BLaER1 treated with 17β-estradiol and CSF1 and Interleukin-3, amounts not matched to agents 10 nM and 100 nM (cell line): ENCODE results near the gene HEATR9.

ENCODE experiments used
- H3K27ac ChIP-seq, 11 experiments: shearing (Covaris generic); formaldehyde crosslinking; 2 replicates each; pipeline ENCODE4 v1.8.1; 2022
- H3K27me3 ChIP-seq, 11 experiments: shearing (Covaris generic); formaldehyde crosslinking; 2 replicates each; pipeline ENCODE4 v1.8.1; 2022
- H3K36me3 ChIP-seq, 11 experiments: shearing (Covaris generic); formaldehyde crosslinking; 2 replicates each; pipeline ENCODE4 v1.8.1; 2022
- H3K4me1 ChIP-seq, 10 experiments: shearing (Covaris generic); formaldehyde crosslinking; 2 replicates each; pipeline ENCODE4 v1.8.1; 2022
- H3K4me2 ChIP-seq, 11 experiments: shearing (Covaris generic); formaldehyde crosslinking; 2 replicates each; pipeline ENCODE4 v1.8.1; 2022
- H3K4me3 ChIP-seq, 10 experiments: shearing (Covaris generic); formaldehyde crosslinking; 2 replicates each; pipeline ENCODE4 v1.8.1; 2022
- H3K9ac ChIP-seq, 11 experiments: shearing (Covaris generic); formaldehyde crosslinking; 2 replicates each; pipeline ENCODE4 v1.8.1; 2022
- H3K9me3 ChIP-seq, 11 experiments: shearing (Covaris generic); formaldehyde crosslinking; replicated peaks in 1 of 11; 2 replicates each; pipeline ENCODE4 v1.8.1; 2022
- H4K20me1 ChIP-seq, 11 experiments: shearing (Covaris generic); formaldehyde crosslinking; 2 replicates each; pipeline ENCODE4 v1.8.1; 2022
- Cebpa-rat ChIP-seq, 11 experiments: shearing (Covaris generic); IDR thresholded peaks; 2 replicates each; pipeline ENCODE4 v1.8.1; 2022

HEATR9 gene

GRCh38 chr17:35868737-35869136 is at the start of gene HEATR9:
HEATR9 (minus strand) TSS chr17:35868891; CDS start chr17:35868742, 149 bp downstream.
- peak within 1 kb of the TSS in 3 of 11 experiments; percentile 60 to 81 (median 70); a peak in 6 of 22 replicates for H3K4me2 ChIP-seq
- peaks cover 0 to 8% (median 0%) of the 10 kb centered on the region in 11 experiments; a peak in 5 of 22 replicates for H3K9me3 ChIP-seq
- H3K27me3 ChIP-seq, result no peaks in the 10 kb centered on the region
- H4K20me1 ChIP-seq, result no peaks in the 10 kb centered on the region
- peak within 1 kb of the TSS in 2 of 11 experiments; percentile 2 to 20; a peak in 1 of 22 replicates for H3K27ac ChIP-seq
- H3K9ac ChIP-seq, result no peak within 1 kb of the TSS
- no peak within 1 kb of the TSS for H3K4me3 ChIP-seq
- H3K4me1 ChIP-seq, result peaks cover 27 to 58% (median 43%) of the 10 kb centered on the region in 10 experiments
- H3K36me3 ChIP-seq, result peaks cover 0 to 17% (median 8%) of the 10 kb centered on the region in 11 experiments; a peak in 11 of 22 replicates
- no peak for TF ChIP-seq Cebpa-rat (IDR thresholded peaks at IDR 0.05)

GRCh38 chr17:35917519-35918213 is 49.0 kb upstream of the HEATR9 start:
- Histone ChIP-seq H3K4me2 (no peak overlapping the region), H4K20me1 (no peaks in the 10 kb centered on the region), H3K9me3 (peaks cover 0 to 17% (median 3%) of the 10 kb centered on the region in 11 experiments; a peak in 7 of 22 replicates), H3K27ac (no peak overlapping the region), H3K36me3 (peaks cover 0 to 3% (median 0%) of the 10 kb centered on the region in 11 experiments; a peak in 2 of 22 replicates), H3K27me3 (no peaks in the 10 kb centered on the region), H3K4me3 (no peak overlapping the region), H3K4me1 (peaks cover 5 to 11% (median 8%) of the 10 kb centered on the region in 10 experiments; a peak in 15 of 20 replicates), H3K9ac (no peak overlapping the region)
- no peak for TF ChIP-seq Cebpa-rat (IDR thresholded peaks at IDR 0.05)

DNA sequence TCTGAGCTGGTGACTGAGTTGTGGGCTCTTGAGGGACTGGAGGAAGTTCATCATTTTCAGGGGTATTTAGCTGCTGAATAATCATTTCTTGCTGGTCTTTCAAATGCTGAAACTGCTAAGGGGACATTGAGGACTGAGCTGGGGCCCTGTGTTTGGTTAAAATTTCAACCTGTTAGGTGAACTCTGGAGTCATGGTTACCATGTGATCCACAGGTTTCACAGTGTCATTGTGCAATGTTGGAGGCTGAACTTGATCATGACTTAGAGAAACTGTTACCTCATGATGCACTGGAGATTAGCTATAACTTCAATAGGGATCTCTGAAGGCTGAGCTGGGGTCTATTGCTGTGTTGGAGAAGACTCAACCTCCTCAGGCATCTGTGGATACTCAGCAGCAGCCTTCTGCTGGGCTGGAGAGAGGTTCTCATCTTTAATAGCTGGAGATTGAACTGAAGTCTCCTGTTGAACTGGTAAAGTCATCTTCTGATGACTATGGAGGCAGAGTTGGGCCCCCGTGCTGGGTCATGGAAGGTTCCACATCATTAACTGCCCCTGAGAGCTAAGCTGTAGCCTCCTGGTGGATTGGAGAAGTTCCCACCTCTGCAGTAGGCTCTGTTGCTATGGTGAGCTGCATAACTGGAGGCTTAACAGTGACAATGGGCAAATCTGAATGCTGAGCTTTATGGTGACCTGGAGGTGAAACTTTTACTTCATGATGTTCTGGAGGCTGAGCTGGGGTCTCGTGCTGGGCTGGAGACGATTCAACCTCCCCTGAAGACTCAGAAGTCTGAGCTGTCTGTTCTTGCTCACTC is 46.7 kb upstream of the HEATR9 start:
- TF ChIP-seq Cebpa-rat (IDR thresholded peaks at IDR 0.05), result no peak

DNA sequence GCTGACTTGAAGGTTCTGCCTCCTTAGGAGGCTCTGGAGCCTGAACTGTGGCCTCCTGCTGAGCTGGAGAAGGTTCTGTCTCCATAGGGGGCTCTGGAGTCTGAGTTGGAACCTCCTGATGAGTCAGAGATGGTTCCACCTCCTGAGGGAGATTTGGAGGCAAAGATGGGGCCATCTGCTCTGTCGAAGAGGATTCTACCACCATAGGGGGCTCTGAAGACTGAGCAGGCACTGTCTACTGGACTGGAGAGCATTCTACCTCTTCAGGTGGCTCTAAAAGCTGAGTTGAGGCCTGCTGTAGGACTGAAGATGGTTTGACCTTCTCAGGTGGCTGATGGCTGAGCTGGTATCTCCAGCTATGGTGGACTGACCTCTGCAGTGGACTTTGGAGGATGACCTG is 45.7 kb upstream of the HEATR9 start:
- Histone ChIP-seq H3K4me3 (no peak overlapping the region), H4K20me1 (no peaks in the 10 kb centered on the region), H3K9ac (no peak overlapping the region), H3K9me3 (peaks cover 0 to 17% (median 3%) of the 10 kb centered on the region in 11 experiments; a peak in 7 of 22 replicates), H3K36me3 (peaks cover 0 to 3% (median 0%) of the 10 kb centered on the region in 11 experiments; a peak in 1 of 22 replicates), H3K4me2 (no peak overlapping the region), H3K27ac (no peak overlapping the region), H3K4me1 (peaks cover 5 to 11% (median 8%) of the 10 kb centered on the region in 10 experiments; a peak in 15 of 20 replicates), H3K27me3 (no peaks in the 10 kb centered on the region)
- TF ChIP-seq Cebpa-rat (IDR thresholded peaks at IDR 0.05), result no peak

More for the DNA sequence above, 46.7 kb upstream of the HEATR9 start:
- no peak overlapping the region for H3K9ac ChIP-seq
- H3K36me3 ChIP-seq, result peaks cover 0 to 3% (median 0%) of the 10 kb centered on the region in 11 experiments; a peak in 1 of 22 replicates
- no peaks in the 10 kb centered on the region for H4K20me1 ChIP-seq
- H3K4me3 ChIP-seq, result no peak overlapping the region
- H3K4me2 ChIP-seq, result peak overlapping the region in 1 of 11 experiments; percentile 4; a peak in 1 of 22 replicates
- H3K27me3 ChIP-seq, result no peaks in the 10 kb centered on the region
- no peak overlapping the region for H3K27ac ChIP-seq
- peaks cover 5 to 11% (median 8%) of the 10 kb centered on the region in 10 experiments; a peak in 15 of 20 replicates for H3K4me1 ChIP-seq
- peaks cover 0 to 17% (median 3%) of the 10 kb centered on the region in 11 experiments; a peak in 7 of 22 replicates for H3K9me3 ChIP-seq

- Histone ChIP-seq H3K27me3 (no peaks in the 10 kb centered on the region), H3K9ac (no peak overlapping the region), H3K4me1 (peaks cover 2 to 9% (median 4%) of the 10 kb centered on the region in 10 experiments; a peak in 15 of 20 replicates), H3K9me3 (peaks cover 0 to 17% (median 3%) of the 10 kb centered on the region in 11 experiments; a peak in 7 of 22 replicates), H3K36me3 (peaks cover 0 to 3% (median 0%) of the 10 kb centered on the region in 11 experiments; a peak in 1 of 22 replicates), H3K27ac (no peak overlapping the region), H3K4me2 (no peak overlapping the region), H4K20me1 (no peaks in the 10 kb centered on the region), H3K4me3 (no peak overlapping the region)
- no peak for TF ChIP-seq Cebpa-rat (IDR thresholded peaks at IDR 0.05)
Measured at GRCh38 chr17:35913609-35914008, 44.9 kb upstream of the HEATR9 start.

DNA sequence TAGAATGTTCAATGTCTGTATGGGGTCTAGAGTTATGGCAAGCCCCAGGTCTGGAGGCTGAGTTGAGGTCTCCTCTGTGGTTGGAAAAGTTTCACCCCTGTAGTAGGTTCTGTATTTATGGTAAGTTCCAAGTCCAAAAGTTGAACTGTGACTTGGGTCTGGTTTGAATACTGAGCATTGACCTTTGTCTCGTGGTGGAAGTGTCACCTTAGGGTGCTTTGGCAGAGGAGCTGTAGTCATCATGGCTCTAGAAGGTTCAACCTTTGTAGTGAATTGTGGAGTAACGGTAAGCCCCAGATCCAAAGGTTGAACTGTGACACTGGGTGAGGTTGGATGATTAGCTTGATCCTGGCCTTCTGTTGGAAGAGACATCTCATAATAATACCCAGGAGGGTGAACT is 44.3 kb upstream of the HEATR9 start:
- no peaks in the 10 kb centered on the region for H4K20me1 ChIP-seq

GRCh38 chr17:35912339-35912912 is 43.7 kb upstream of the HEATR9 start:
- H3K9me3 ChIP-seq, result peaks cover 0 to 9% (median 0%) of the 10 kb centered on the region in 11 experiments; a peak in 4 of 22 replicates
- H3K27ac ChIP-seq, result no peak overlapping the region
- H3K4me3 ChIP-seq, result no peak overlapping the region
- peaks cover 0 to 5% (median 0%) of the 10 kb centered on the region in 10 experiments; a peak in 1 of 20 replicates for H3K4me1 ChIP-seq
- H3K27me3 ChIP-seq, result no peaks in the 10 kb centered on the region
- no peak for TF ChIP-seq Cebpa-rat (IDR thresholded peaks at IDR 0.05)
- H4K20me1 ChIP-seq, result no peaks in the 10 kb centered on the region
- H3K9ac ChIP-seq, result no peak overlapping the region
- no peaks in the 10 kb centered on the region for H3K36me3 ChIP-seq
- no peak overlapping the region for H3K4me2 ChIP-seq

More for the DNA sequence above, 44.3 kb upstream of the HEATR9 start:
- Histone ChIP-seq H3K4me2 (no peak overlapping the region), H3K27ac (no peak overlapping the region), H3K9me3 (peaks cover 0 to 14% (median 3%) of the 10 kb centered on the region in 11 experiments; a peak in 7 of 22 replicates), H3K36me3 (peaks cover 0 to 3% (median 0%) of the 10 kb centered on the region in 11 experiments; a peak in 1 of 22 replicates), H3K4me1 (peaks cover 0 to 5% (median 0%) of the 10 kb centered on the region in 10 experiments; a peak in 1 of 20 replicates), H3K27me3 (no peaks in the 10 kb centered on the region), H3K9ac (no peak overlapping the region), H3K4me3 (no peak overlapping the region)
- TF ChIP-seq Cebpa-rat (IDR thresholded peaks at IDR 0.05), result no peak

DNA sequence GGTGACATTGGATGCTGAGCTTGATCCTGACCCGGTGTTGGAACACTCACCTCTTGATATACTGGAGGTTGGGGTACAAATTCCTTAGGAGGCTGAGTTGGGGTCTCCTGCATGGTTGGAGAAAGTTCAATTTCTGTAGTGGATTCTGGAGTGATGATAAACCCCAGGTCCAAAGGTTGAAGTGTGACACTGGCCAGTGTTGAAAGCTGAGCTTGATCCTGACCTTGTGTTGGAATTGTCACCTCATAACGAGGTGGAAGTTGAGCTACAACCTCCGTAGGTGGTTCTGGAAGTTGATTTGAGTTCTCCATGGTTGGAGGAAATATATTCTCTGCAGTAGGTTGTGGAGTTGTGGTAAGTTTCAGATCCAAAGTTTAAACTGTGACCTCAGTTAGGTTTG is 40.7 kb upstream of the HEATR9 start:
- Histone ChIP-seq H3K27ac (no peak overlapping the region), H3K36me3 (no peaks in the 10 kb centered on the region), H3K9ac (no peak overlapping the region), H3K27me3 (no peaks in the 10 kb centered on the region), H3K4me2 (no peak overlapping the region), H3K9me3 (peaks cover 0 to 5% (median 0%) of the 10 kb centered on the region in 11 experiments; a peak in 1 of 22 replicates), H3K4me3 (no peak overlapping the region), H3K4me1 (no peaks in the 10 kb centered on the region), H4K20me1 (no peaks in the 10 kb centered on the region)
- TF ChIP-seq Cebpa-rat (IDR thresholded peaks at IDR 0.05), result no peak
